B cell (primary cell): Measurements from ENCODE around the gene NSUN2.

Experiments
- CTCF ChIP-seq: fragments of 200-600 bp; IDR thresholded peaks from one replicate; pipeline ENCODE4 v1.8.0; 2022; ENCODE audit warnings: antibody characterized with exemption, mild to moderate bottlenecking
- EZH2 ChIP-seq: IDR thresholded peaks from 2 replicates; pipeline ENCODE4 v1.6.1; 2012; ENCODE audit warnings: borderline replicate concordance, low read depth, mild to moderate bottlenecking, moderate library complexity, low read length; ENCODE audit not compliant: insufficient read depth, poor library complexity, severe bottlenecking

- TF ChIP-seq CTCF = no peak
- no peak for TF ChIP-seq EZH2
Observed at GRCh38 chr5:6567835-6568234, 65.0 kb downstream of the NSUN2 start.
